ENCODE data around the gene SIAH1. TPM values are rescaled to one million over a fixed set of nuclear protein-coding genes. Genes with fewer than 3 reads are reported as not detected.
A peak's percentile ranks its signal among the peaks of the same experiment; 100 is the strongest.

The SIAH1 gene, protein sequence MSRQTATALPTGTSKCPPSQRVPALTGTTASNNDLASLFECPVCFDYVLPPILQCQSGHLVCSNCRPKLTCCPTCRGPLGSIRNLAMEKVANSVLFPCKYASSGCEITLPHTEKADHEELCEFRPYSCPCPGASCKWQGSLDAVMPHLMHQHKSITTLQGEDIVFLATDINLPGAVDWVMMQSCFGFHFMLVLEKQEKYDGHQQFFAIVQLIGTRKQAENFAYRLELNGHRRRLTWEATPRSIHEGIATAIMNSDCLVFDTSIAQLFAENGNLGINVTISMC
- 10 to 100 TPM; 13.1 to 24.4 (median 16.5) TPM for total RNA-seq

GRCh38 chr16:48385253-48386150, at the start of gene SIAH1:
SIAH1 (minus strand) TSS chr16:48385413; CDS start chr16:48362428, 22,985 bp downstream.
- Histone ChIP-seq H3K27me3 (no peaks in the 10 kb centered on the region), H3K4me1 (peaks cover 5 to 44% (median 22%) of the 10 kb centered on the region in 3 donors), H3K4me3 (peak within 1 kb of the TSS; percentile 79 to 99 (median 85)), H3K9me3 (no peaks in the 10 kb centered on the region), H3K36me3 (no peaks in the 10 kb centered on the region), H3K27ac (peak within 1 kb of the TSS; percentile 95 to 100 (median 100))
- DNase-seq: peak; percentile 37
- 0 to 1% methylated on average over 23 to 28 of the region's 105 CpGs for WGBS, 2 donors
- TF ChIP-seq POLR2A (IDR thresholded peaks at IDR 0.05) (peak in 3 of 4 donors; percentile 65 to 90 (median 80)), CTCF (IDR thresholded peaks at IDR 0.05) (peak in 1 of 6 experiments; percentile 13)
- intact Hi-C loops (cut with DNase I): no loop called here

GRCh38 chr16:48434653-48435317, 49.6 kb upstream of the SIAH1 start:
- H3K4me3 ChIP-seq: no peak overlapping the region
- H3K27ac ChIP-seq: peak overlapping the region in 1 of 4 donors; percentile 9
- H3K9me3 ChIP-seq: no peaks in the 10 kb centered on the region
- H3K27me3 ChIP-seq: peaks cover 0 to 2% (median 0%) of the 10 kb centered on the region in 4 donors
- no peak for TF ChIP-seq POLR2A (IDR thresholded peaks at IDR 0.05)
- no peak for TF ChIP-seq CTCF (IDR thresholded peaks at IDR 0.05)
- H3K4me1 ChIP-seq: peaks cover 0 to 17% (median 0%) of the 10 kb centered on the region in 3 donors
- intact Hi-C loops (cut with DNase I): no loop called here
- 45 to 56% methylated on average over 4 of the region's 4 CpGs for WGBS, 2 donors
- DNase-seq: no peak
- H3K36me3 ChIP-seq: no peaks in the 10 kb centered on the region

DNA sequence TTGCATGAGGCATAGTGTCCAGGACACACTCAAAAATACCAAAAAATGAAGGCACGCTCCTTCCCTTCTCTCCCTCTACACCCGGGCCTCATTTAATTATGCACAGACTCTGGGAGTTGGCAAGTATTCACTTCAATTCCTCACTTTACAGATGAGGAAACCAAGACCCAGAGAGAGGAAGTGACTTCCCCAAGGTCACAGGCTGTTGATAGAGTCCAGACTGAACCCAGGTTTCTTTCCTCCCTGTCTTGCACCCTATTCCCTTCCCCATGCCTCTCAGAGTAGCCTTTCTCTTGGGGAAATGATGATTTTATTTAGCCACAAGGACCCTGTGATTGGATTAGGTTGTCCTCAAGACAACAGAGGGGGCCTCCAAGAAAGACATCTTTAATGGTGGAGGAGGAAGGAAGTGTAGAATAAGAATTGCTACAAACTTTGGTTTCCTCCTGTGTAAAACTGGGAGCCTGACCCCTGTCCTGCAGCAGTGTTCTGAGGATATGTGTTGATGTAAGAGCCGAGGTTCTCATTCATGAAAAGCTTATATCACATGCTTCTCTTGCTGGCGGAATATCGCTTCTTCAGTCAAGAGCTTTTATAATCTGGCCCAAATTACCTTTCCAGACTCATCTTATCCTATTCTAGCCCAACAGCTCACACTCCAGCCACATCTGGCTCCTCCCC, 48.8 kb upstream of the SIAH1 start:
- H3K36me3 ChIP-seq: no peaks in the 10 kb centered on the region
- 79 to 86% methylated on average over 5 of the region's 5 CpGs for WGBS, 2 donors
- H3K27me3 ChIP-seq: peaks cover 0 to 2% (median 0%) of the 10 kb centered on the region in 4 donors
- no peak for DNase-seq
- H3K9me3 ChIP-seq: no peaks in the 10 kb centered on the region
- peaks cover 0 to 17% (median 0%) of the 10 kb centered on the region in 3 donors for H3K4me1 ChIP-seq
- intact Hi-C loops (cut with DNase I): no loop called here
- no peak overlapping the region for H3K4me3 ChIP-seq
- TF ChIP-seq CTCF (IDR thresholded peaks at IDR 0.05) (no peak), POLR2A (IDR thresholded peaks at IDR 0.05) (no peak)
- H3K27ac ChIP-seq: peak overlapping the region in 1 of 4 donors; percentile 9

DNA sequence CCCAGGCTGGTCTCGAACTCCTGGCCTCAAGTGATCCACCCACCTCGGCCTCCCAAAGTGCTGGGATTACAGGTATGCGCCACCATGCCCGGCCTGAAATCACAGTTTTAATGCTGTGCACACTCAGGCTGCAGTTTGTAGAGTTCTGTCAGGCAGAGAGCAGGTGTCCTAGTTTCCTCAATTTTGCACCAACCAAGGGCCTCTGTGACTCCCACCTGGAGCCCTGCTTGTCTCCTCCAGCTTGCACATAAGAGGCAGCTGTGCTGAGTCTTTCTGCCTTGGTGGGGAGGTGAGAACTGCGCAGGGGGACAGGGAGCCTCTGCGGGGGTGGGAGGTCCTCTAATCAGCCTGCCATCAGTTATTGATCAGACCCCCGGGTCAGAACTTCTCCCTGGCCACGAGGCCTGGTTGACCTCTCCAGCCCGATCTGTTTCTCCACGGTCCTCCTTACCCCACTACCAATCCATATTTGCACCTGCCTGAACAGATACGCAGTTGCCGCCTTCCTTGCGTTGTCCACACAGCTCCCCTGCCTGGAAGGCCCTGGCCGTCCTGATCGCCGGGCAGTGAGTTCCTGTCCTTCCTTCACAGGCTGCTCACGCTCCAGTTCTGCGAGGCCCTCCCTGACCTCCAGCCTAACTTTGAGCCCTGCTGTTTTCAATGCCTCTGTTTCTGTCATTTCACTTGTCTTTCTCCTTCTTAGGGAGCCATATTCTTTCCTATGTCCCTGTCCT, 48.1 kb upstream of the SIAH1 start:
- no peak for DNase-seq
- no peak overlapping the region for H3K27ac ChIP-seq
- H3K4me1 ChIP-seq: peaks cover 0 to 12% (median 0%) of the 10 kb centered on the region in 3 donors
- no peaks in the 10 kb centered on the region for H3K9me3 ChIP-seq
- peaks cover 0 to 2% (median 0%) of the 10 kb centered on the region in 4 donors for H3K27me3 ChIP-seq
- no peak overlapping the region for H3K4me3 ChIP-seq
- TF ChIP-seq POLR2A (IDR thresholded peaks at IDR 0.05) (no peak), CTCF (IDR thresholded peaks at IDR 0.05) (no peak)
- H3K36me3 ChIP-seq: no peaks in the 10 kb centered on the region
- intact Hi-C loops (cut with DNase I): no loop called here
- WGBS, 2 donors: 90 to 93% methylated on average over 14 to 17 of the region's 18 CpGs
